HCT116 (cell line): ENCODE results near the gene SLC12A7. TPM values are rescaled to one million over a fixed set of nuclear protein-coding genes. Genes with fewer than 3 reads are reported as not detected.

Experiments used
- ATAC-seq: fragments of 200-7000 bp; cut with Tn5 transposase; 2 replicates; pipeline ENCODE4 v1.9.1; 2020; ENCODE audit warnings: mild to moderate bottlenecking, moderate library complexity
- BruUV-seq: library from RNA; stranded (reverse); fragments of 400-500 nt; replicated peaks from 2 replicates; lab custom pipeline; 2021; lab: Mats Ljungman, UMichigan
- CTCF ChIA-PET: fragments of 300-600 bp; sonication (Branson Sonifier 250); formaldehyde crosslinking; loops from one replicate; lab custom pipeline; 2021; ENCODE audit warnings: antibody characterized with exemption; lab: Charles Lee
- POLR2A ChIA-PET: fragments of 300-600, 350-600 bp; sonication (Branson Sonifier 250); formaldehyde crosslinking; loops from one replicate; lab custom pipeline; 2021; ENCODE audit warnings: antibody characterized with exemption; lab: Charles Lee
- RAD21 ChIA-PET, 2 experiments: fragments of 300-600 bp; sonication (Branson Sonifier 250); formaldehyde crosslinking; loops; one replicate each; lab custom pipeline; 2023; ENCODE audit warnings: low total read pairs in 2 of 2; ENCODE audit not compliant: uncharacterized antibody in 2 of 2, unreplicated experiment in 2 of 2, low non-redundant PET in 1 of 2; lab: Charles Lee
- DNase-seq: peaks from one replicate; pipeline ENCODE4 v3.0.0-alpha.2; 2010; ENCODE audit warnings: low read depth, low spot score
- H2AFZ ChIP-seq: fragments of 200-600 bp; shearing (Covaris generic), sonication (generic); 2 replicates; pipeline ENCODE4 v1.6.1; 2017; ENCODE audit warnings: low read depth, mixed run types, mixed read lengths, antibody characterized with exemption, low read length; ENCODE audit not compliant: poor library complexity, severe bottlenecking
- H3K27ac ChIP-seq: 2 replicates; pipeline ENCODE4 v1.5.1; 2012; ENCODE audit warnings: low read depth, low read length
- H3K27me3 ChIP-seq: fragments of 200-600 bp; sonication (generic); 2 replicates; pipeline ENCODE4 v1.6.1; 2016; ENCODE audit warnings: mixed run types, low read length, mixed read lengths; ENCODE audit not compliant: insufficient read depth
- H3K36me3 ChIP-seq, 2 experiments: fragments of 200-500 bp in 1 of 2; fragments of 200-600 bp in 1 of 2; sonication (Bioruptor generic) in 1 of 2; sonication (generic) in 1 of 2; 2 replicates each; pipeline versions ENCODE4 v1.5.1 to v1.6.1; 2014 to 2016; ENCODE audit warnings: low read length in 2 of 2, inconsistent platforms in 1 of 2, mixed read lengths in 1 of 2, mixed run types in 1 of 2; ENCODE audit not compliant: insufficient read depth in 2 of 2, control insufficient read depth in 1 of 2
- H3K4me1 ChIP-seq, 2 experiments: fragments of 200-600 bp in 1 of 2; sonication (generic) in 1 of 2; 2 replicates each; pipeline versions ENCODE4 v1.5.1 to v1.6.1; 2012 to 2017; ENCODE audit warnings: low read length in 2 of 2, inconsistent platforms in 1 of 2, mild to moderate bottlenecking in 1 of 2, mixed read lengths in 1 of 2, mixed run types in 1 of 2, moderate library complexity in 1 of 2; ENCODE audit not compliant: insufficient read depth in 2 of 2, control insufficient read depth in 1 of 2
- H3K4me2 ChIP-seq: fragments of 200-600 bp; sonication (generic); 2 replicates; pipeline ENCODE4 v1.6.1; 2017; ENCODE audit warnings: mixed run types, low read length, mixed read lengths
- H3K4me3 ChIP-seq, 2 experiments: fragments of 200-600 bp in 1 of 2; sonication (generic) in 1 of 2; replicated peaks in 1 of 2; 2 replicates each; pipeline ENCODE4 v1.5.1; 2011 to 2016; ENCODE audit warnings: low read length in 2 of 2, control low read depth in 1 of 2, low read depth in 1 of 2, mild to moderate bottlenecking in 1 of 2, mixed read lengths in 1 of 2, mixed run types in 1 of 2
- H3K79me2 ChIP-seq: fragments of 200-600 bp; sonication (generic); 2 replicates; pipeline ENCODE4 v1.6.1; 2017; ENCODE audit warnings: mild to moderate bottlenecking, mixed run types, low read length, moderate library complexity, mixed read lengths; ENCODE audit not compliant: insufficient read depth
- H3K9ac ChIP-seq: fragments of 200-600 bp; sonication (generic); 2 replicates; pipeline ENCODE4 v1.6.1; 2016; ENCODE audit warnings: low read length, mixed read lengths
- H3K9me2 ChIP-seq: fragments of 200-600 bp; sonication (generic), shearing (Covaris generic); 2 replicates; pipeline ENCODE4 v1.6.1; 2017; ENCODE audit warnings: mixed run types, mild to moderate bottlenecking, moderate library complexity; ENCODE audit not compliant: insufficient read depth
- H3K9me3 ChIP-seq, 2 experiments: fragments of 200-500 bp in 1 of 2; fragments of 200-600 bp in 1 of 2; sonication (Bioruptor generic) in 1 of 2; sonication (generic) in 1 of 2; 2 replicates each; pipeline ENCODE4 v1.6.1; 2014 to 2017; ENCODE audit warnings: low read length in 2 of 2, mixed read lengths in 2 of 2, inconsistent platforms in 1 of 2, low read depth in 1 of 2, mild to moderate bottlenecking in 1 of 2, mixed run types in 1 of 2, moderate library complexity in 1 of 2; ENCODE audit not compliant: control insufficient read depth in 1 of 2, insufficient read depth in 1 of 2
- H4K20me1 ChIP-seq: fragments of 200-600 bp; sonication (generic), shearing (Covaris generic); 2 replicates; pipeline ENCODE4 v1.6.1; 2017; ENCODE audit warnings: mixed run types, mild to moderate bottlenecking, moderate library complexity; ENCODE audit not compliant: insufficient read depth
- CBX3 ChIP-seq: IDR thresholded peaks from 2 replicates; pipeline ENCODE4 v1.6.1; 2012; ENCODE audit warnings: low read depth
- EGR1 ChIP-seq: IDR thresholded peaks from 2 replicates; pipeline ENCODE4 v1.6.1; 2012; ENCODE audit warnings: low read depth
- ELF1 ChIP-seq: IDR thresholded peaks from 2 replicates; pipeline ENCODE4 v1.6.1; 2012; ENCODE audit warnings: low read depth, borderline replicate concordance
- EZH2 ChIP-seq: fragments of 200-600 bp; sonication (generic); IDR thresholded peaks from 2 replicates; pipeline ENCODE4 v1.6.1; 2017; ENCODE audit warnings: antibody characterized with exemption, mixed run types
- EZH2phosphoT487 ChIP-seq: fragments of 200-600 bp; IDR thresholded peaks from 2 replicates; pipeline ENCODE4 v1.6.1; 2018; ENCODE audit warnings: antibody characterized with exemption, borderline replicate concordance
- FOSL1 ChIP-seq: IDR thresholded peaks from 2 replicates; pipeline ENCODE4 v1.6.1; 2012; ENCODE audit warnings: low read depth
- JUND ChIP-seq: IDR thresholded peaks from 2 replicates; pipeline ENCODE4 v1.6.1; 2012
- POLR2A ChIP-seq: IDR thresholded peaks from 2 replicates; pipeline ENCODE4 v1.7.0; 2011; ENCODE audit warnings: borderline replicate concordance; ENCODE audit not compliant: insufficient read depth, insufficient read length; ENCODE audit errors: extremely low read depth
- RAD21 ChIP-seq: IDR thresholded peaks from 2 replicates; pipeline ENCODE4 v1.6.1; 2012; ENCODE audit warnings: low read depth, mild to moderate bottlenecking
- SIN3A ChIP-seq: IDR thresholded peaks from 2 replicates; pipeline ENCODE4 v1.6.1; 2012; ENCODE audit warnings: low read depth
- SP1 ChIP-seq: IDR thresholded peaks from 2 replicates; pipeline ENCODE4 v1.6.1; 2012; ENCODE audit warnings: low read depth
- TCF7L2 ChIP-seq: IDR thresholded peaks from 2 replicates; pipeline ENCODE4 v1.7.0; 2011; ENCODE audit warnings: borderline replicate concordance, inconsistent platforms; ENCODE audit not compliant: insufficient read depth, insufficient read length; ENCODE audit errors: extremely low read depth
- ZFX ChIP-seq: fragments of 450-650 bp; IDR thresholded peaks from 2 replicates; pipeline ENCODE4 v1.6.1; 2017
- ZNF274 ChIP-seq: fragments of 200-500 bp; sonication (Bioruptor generic); IDR thresholded peaks from 2 replicates; pipeline ENCODE4 v1.6.1; 2014; ENCODE audit warnings: mild to moderate bottlenecking, low read depth, low read length, inconsistent platforms
- intact Hi-C: fragments of 100-400 bp; cut with micrococcal nuclease; formaldehyde crosslinking; loops from 2 replicates; pipeline ENCODE4 v1.10.0; 2022
- total RNA-seq: library from RNA; stranded (reverse); gene quantifications from one replicate; pipeline ENCODE4 v1.2.1, GENCODE V29; 2021; ENCODE audit not compliant: unreplicated experiment
- TF ChIP-seq, protein P1 (sequence below), 3 experiments: fragments of 200-600 bp in 1 of 3; sonication (generic) in 1 of 3; IDR thresholded peaks in 2 of 3; conservative IDR thresholded peaks in 1 of 3; 2 replicates each; pipeline ENCODE4 v1.5.1; 2012 to 2017; ENCODE audit warnings: low read depth in 2 of 3, low read length in 2 of 3, antibody characterized with exemption in 1 of 3, borderline replicate concordance in 1 of 3, control low read depth in 1 of 3, mild to moderate bottlenecking in 1 of 3, mixed read lengths in 1 of 3, mixed run types in 1 of 3, moderate library complexity in 1 of 3; ENCODE audit not compliant: insufficient read depth in 1 of 3
- TF ChIP-seq, protein P2 (sequence below): IDR thresholded peaks from 2 replicates; pipeline ENCODE4 v1.6.1; 2012
- TF ChIP-seq, protein P3 (sequence below): IDR thresholded peaks from 2 replicates; pipeline ENCODE4 v1.6.1; 2012

Gene SLC12A7
- total RNA-seq, 1 experiment from 2014 or later = 29.6 TPM

DNA sequence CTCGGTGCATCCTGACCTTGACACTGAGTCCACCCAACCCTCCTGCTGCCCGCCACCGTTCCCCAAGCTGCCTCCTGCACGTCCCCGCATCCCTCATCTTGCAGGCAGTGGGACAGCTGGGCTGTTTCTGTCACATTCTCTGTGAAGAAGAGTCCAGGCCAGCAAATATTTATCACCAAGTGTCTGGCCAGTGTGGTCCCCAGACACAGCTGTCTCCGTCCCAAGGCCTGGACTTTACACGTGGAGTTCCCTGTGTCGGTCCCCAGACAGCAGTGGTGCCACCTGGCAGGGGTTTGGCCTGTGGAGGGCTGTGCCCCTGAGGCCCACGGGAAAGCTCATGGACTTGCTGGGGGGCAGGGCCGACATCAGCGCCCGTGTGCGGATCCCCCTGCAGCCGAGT lies 9.2 kb upstream of the SLC12A7 start:
- Histone ChIP-seq H3K9me3 (no peaks in the 10 kb centered on the region), H3K9ac (no peak overlapping the region), H3K27me3 (no peaks in the 10 kb centered on the region), H3K4me2 (no peak overlapping the region), H3K79me2 (no peaks in the 10 kb centered on the region), H4K20me1 (no peaks in the 10 kb centered on the region), H3K4me3 (no peak overlapping the region), H3K36me3 (no peaks in the 10 kb centered on the region), H3K4me1 (peaks cover 2 to 9% of the 10 kb centered on the region in 2 experiments; a peak in 2 of 4 replicates), H3K9me2 (no peaks in the 10 kb centered on the region), H3K27ac (no peak overlapping the region), H2AFZ (no peak overlapping the region)
- ChIA-PET RAD21 (no interaction called here), CTCF (no interaction called here), POLR2A (no interaction called here)
- intact Hi-C loops = no loop called here
- DNase-seq (no peak), ATAC-seq (no peak)
- TF ChIP-seq ZNF274 = no peak
- no peak for TF ChIP-seq EGR1
- TF ChIP-seq, protein P1, sequence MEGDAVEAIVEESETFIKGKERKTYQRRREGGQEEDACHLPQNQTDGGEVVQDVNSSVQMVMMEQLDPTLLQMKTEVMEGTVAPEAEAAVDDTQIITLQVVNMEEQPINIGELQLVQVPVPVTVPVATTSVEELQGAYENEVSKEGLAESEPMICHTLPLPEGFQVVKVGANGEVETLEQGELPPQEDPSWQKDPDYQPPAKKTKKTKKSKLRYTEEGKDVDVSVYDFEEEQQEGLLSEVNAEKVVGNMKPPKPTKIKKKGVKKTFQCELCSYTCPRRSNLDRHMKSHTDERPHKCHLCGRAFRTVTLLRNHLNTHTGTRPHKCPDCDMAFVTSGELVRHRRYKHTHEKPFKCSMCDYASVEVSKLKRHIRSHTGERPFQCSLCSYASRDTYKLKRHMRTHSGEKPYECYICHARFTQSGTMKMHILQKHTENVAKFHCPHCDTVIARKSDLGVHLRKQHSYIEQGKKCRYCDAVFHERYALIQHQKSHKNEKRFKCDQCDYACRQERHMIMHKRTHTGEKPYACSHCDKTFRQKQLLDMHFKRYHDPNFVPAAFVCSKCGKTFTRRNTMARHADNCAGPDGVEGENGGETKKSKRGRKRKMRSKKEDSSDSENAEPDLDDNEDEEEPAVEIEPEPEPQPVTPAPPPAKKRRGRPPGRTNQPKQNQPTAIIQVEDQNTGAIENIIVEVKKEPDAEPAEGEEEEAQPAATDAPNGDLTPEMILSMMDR (IDR thresholded peaks at IDR 0.05 in 2 of 3, conservative IDR thresholded peaks at IDR 0.05 in 1 of 3; ENCODE audit: borderline replicate concordance in 1 of 3, insufficient read depth in 1 of 3, low read depth in 2 of 3, low read length in 2 of 3) = no peak
- TF ChIP-seq SP1 = no peak
- TF ChIP-seq EZH2phosphoT487 = no peak
- TF ChIP-seq, protein P2, sequence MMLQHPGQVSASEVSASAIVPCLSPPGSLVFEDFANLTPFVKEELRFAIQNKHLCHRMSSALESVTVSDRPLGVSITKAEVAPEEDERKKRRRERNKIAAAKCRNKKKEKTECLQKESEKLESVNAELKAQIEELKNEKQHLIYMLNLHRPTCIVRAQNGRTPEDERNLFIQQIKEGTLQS = no peak
- TF ChIP-seq, protein P3, sequence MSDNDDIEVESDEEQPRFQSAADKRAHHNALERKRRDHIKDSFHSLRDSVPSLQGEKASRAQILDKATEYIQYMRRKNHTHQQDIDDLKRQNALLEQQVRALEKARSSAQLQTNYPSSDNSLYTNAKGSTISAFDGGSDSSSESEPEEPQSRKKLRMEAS = no peak
- no peak for TF ChIP-seq TCF7L2
- no peak for TF ChIP-seq CBX3
- no peak for TF ChIP-seq RAD21
- no peak for TF ChIP-seq EZH2
- TF ChIP-seq ELF1 = no peak
- TF ChIP-seq POLR2A = no peak
- no peak for TF ChIP-seq JUND
- TF ChIP-seq ZFX = no peak
- TF ChIP-seq SIN3A = no peak
- TF ChIP-seq FOSL1 = no peak
- BruUV-seq = no TSS peak
